ENCODE results near the gene OR10A6. TPM values are rescaled to one million over a fixed set of nuclear protein-coding genes. Genes with fewer than 3 reads are reported as not detected.
A peak's percentile ranks its signal among the peaks of the same experiment; 100 is the strongest.

Gene OR10A6
- total RNA-seq, 2 donors from 2014 or later: not detected

GRCh38 chr11:7973011-7973410, 41.9 kb upstream of the OR10A6 start:
- Mint-ChIP-seq H3K4me3 (no peak overlapping the region), H3K27ac (no peak overlapping the region), H3K27me3 (ENCODE audit: insufficient read depth) (no peaks in the 10 kb centered on the region), H3K36me3 (ENCODE audit: low read depth) (no peaks in the 10 kb centered on the region), H3K4me1 (peaks cover 19% of the 10 kb centered on the region), H3K9me3 (no peaks in the 10 kb centered on the region)
- no peaks in the 10 kb centered on the region for H3K36me3 ChIP-seq (ENCODE audit: control insufficient read depth, insufficient read depth, low read length)
- no peak overlapping the region for H3K4me3 ChIP-seq (ENCODE audit: low read length)
- H3K9ac ChIP-seq (ENCODE audit: extremely low read depth, low read length, poor library complexity, severe bottlenecking): no peak overlapping the region
- 86 to 91% methylated on average over 1 to 5 of the region's 5 CpGs for WGBS, 2 experiments (ENCODE audit: insufficient coverage in 1 of 2, insufficient read length in 1 of 2)
- H3K27ac ChIP-seq (ENCODE audit: low read depth, low read length): no peak overlapping the region
- H3K4me1 ChIP-seq (ENCODE audit: control insufficient read depth, insufficient read depth, low read length): no peaks in the 10 kb centered on the region
- no peaks in the 10 kb centered on the region for H3K9me3 ChIP-seq (ENCODE audit: control insufficient read depth, low read length)
- DNase-seq: no peak
- no peak for TF ChIP-seq CTCF (conservative IDR thresholded peaks at IDR 0.05)
- H3K27me3 ChIP-seq (ENCODE audit: control insufficient read depth, insufficient read depth, low read length, poor library complexity, severe bottlenecking): no peaks in the 10 kb centered on the region

- Histone ChIP-seq H3K27ac (ENCODE audit: low read depth, low read length) (no peak overlapping the region), H3K36me3 (ENCODE audit: control insufficient read depth, insufficient read depth, low read length) (no peaks in the 10 kb centered on the region), H3K9ac (ENCODE audit: extremely low read depth, low read length, poor library complexity, severe bottlenecking) (no peak overlapping the region), H3K27me3 (ENCODE audit: control insufficient read depth, insufficient read depth, low read length, poor library complexity, severe bottlenecking) (no peaks in the 10 kb centered on the region), H3K9me3 (ENCODE audit: control insufficient read depth, low read length) (no peaks in the 10 kb centered on the region), H3K4me1 (ENCODE audit: control insufficient read depth, insufficient read depth, low read length) (no peaks in the 10 kb centered on the region), H3K4me3 (ENCODE audit: low read length) (no peak overlapping the region)
- Mint-ChIP-seq H3K4me3 (no peak overlapping the region), H3K27me3 (ENCODE audit: insufficient read depth) (no peaks in the 10 kb centered on the region), H3K27ac (no peak overlapping the region), H3K4me1 (peaks cover 25% of the 10 kb centered on the region), H3K36me3 (ENCODE audit: low read depth) (no peaks in the 10 kb centered on the region), H3K9me3 (no peaks in the 10 kb centered on the region)
- no peak for DNase-seq
- TF ChIP-seq CTCF (conservative IDR thresholded peaks at IDR 0.05): no peak
Observed at GRCh38 chr11:7971846-7972245, 40.8 kb upstream of the OR10A6 start.

GRCh38 chr11:7969756-7970646, 38.9 kb upstream of the OR10A6 start:
- Mint-ChIP-seq H3K27ac (peak overlapping the region; percentile 73), H3K9me3 (no peaks in the 10 kb centered on the region), H3K4me3 (peak overlapping the region; percentile 18), H3K36me3 (ENCODE audit: low read depth) (no peaks in the 10 kb centered on the region), H3K4me1 (peaks cover 25% of the 10 kb centered on the region), H3K27me3 (ENCODE audit: insufficient read depth) (no peaks in the 10 kb centered on the region)
- Histone ChIP-seq H3K36me3 (ENCODE audit: control insufficient read depth, insufficient read depth, low read length) (no peaks in the 10 kb centered on the region), H3K9ac (ENCODE audit: extremely low read depth, low read length, poor library complexity, severe bottlenecking) (no peak overlapping the region), H3K27ac (ENCODE audit: low read depth, low read length) (no peak overlapping the region), H3K4me3 (ENCODE audit: low read length) (no peak overlapping the region), H3K4me1 (ENCODE audit: control insufficient read depth, insufficient read depth, low read length) (no peaks in the 10 kb centered on the region), H3K27me3 (ENCODE audit: control insufficient read depth, insufficient read depth, low read length, poor library complexity, severe bottlenecking) (no peaks in the 10 kb centered on the region), H3K9me3 (ENCODE audit: control insufficient read depth, low read length) (no peaks in the 10 kb centered on the region)
- TF ChIP-seq CTCF (conservative IDR thresholded peaks at IDR 0.05): peak; percentile 32
- DNase-seq: peak; percentile 75
- WGBS, 2 experiments (ENCODE audit: insufficient coverage in 1 of 2, insufficient read length in 1 of 2): 60 to 79% methylated on average over 1 to 2 of the region's 3 CpGs
